Measurements from ENCODE around the gene KRTAP10-10.
"Not testable (repeated sequence)": the region's sequence is repeated elsewhere in the genome, so short reads cannot be mapped to it uniquely, and the experiment has no call there.

DNA sequence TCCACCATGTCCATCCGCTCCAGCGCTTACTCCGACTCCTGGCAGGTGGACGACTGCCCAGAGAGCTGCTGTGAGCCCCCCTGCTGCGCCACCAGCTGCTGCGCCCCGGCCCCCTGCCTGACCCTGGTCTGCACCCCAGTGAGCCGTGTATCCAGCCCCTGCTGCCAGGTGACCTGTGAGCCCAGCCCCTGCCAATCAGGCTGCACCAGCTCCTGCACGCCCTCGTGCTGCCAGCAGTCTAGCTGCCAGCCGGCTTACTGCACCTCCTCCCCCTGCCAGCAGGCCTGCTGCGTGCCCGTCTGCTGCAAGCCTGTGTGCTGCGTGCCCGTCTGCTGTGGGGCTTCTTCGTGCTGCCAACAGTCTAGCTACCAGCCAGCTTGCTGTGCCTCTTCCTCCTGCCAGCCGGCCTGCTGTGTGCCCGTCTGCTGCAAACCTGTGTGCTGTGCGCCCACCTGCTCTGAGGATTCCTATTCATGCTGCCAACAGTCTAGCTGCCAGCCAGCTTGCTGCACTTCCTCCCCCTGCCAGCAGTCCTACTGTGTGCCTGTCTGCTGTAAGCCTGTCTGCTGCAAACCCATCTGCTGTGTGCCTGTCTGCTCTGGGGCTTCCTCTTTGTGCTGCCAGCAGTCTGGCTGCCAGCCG, 9.9 kb upstream of the KRTAP10-10 start:
- TF ChIP-seq CTCF (IDR thresholded peaks at IDR 0.05 in 8 of 11, conservative IDR thresholded peaks at IDR 0.05 in 3 of 11); POLR2A (IDR thresholded peaks at IDR 0.05): not testable (repeated sequence)
